Cardiac muscle cell (in vitro differentiated cells and primary cell): Measurements from ENCODE around the gene TAPBPL. TPM values are rescaled to one million over a fixed set of nuclear protein-coding genes. Genes with fewer than 3 reads are reported as not detected.
"Not testable (repeated sequence)": the region's sequence is repeated elsewhere in the genome, so short reads cannot be mapped to it uniquely, and the experiment has no call there.

Experiments
- DNase-seq, 2 donors: peaks; one replicate each; pipeline versions ENCODE4 v3.0.0 to v3.0.0-alpha.2; 2010 to 2017; ENCODE audit warnings: low read depth in 1 of 2, low spot score in 1 of 2
- H3K27ac ChIP-seq: fragments of 200-600 bp; sonication (generic); 2 replicates; pipeline ENCODE4 v1.5.1; 2016
- H3K27me3 ChIP-seq: fragments of 200-600 bp; sonication (generic); 2 replicates; pipeline ENCODE4 v1.6.0; 2016; ENCODE audit warnings: control low read depth
- H3K36me3 ChIP-seq: fragments of 200-600 bp; sonication (generic); 2 replicates; pipeline ENCODE4 v1.5.1; 2016; ENCODE audit warnings: control low read depth
- H3K4me1 ChIP-seq: fragments of 200-600 bp; sonication (generic); 2 replicates; pipeline ENCODE4 v1.8.1; 2017; ENCODE audit warnings: low read depth, mild to moderate bottlenecking, mixed run types
- H3K4me3 ChIP-seq: fragments of 200-600 bp; sonication (generic); 2 replicates; pipeline ENCODE4 v1.5.1; 2016; ENCODE audit warnings: mild to moderate bottlenecking
- H3K9me3 ChIP-seq: fragments of 200-600 bp; sonication (generic); 2 replicates; pipeline ENCODE4 v1.5.1; 2017; ENCODE audit warnings: low read depth, mild to moderate bottlenecking, control low read depth
- CTCF ChIP-seq: IDR thresholded peaks from 2 replicates; pipeline ENCODE4 v1.5.1; 2012; ENCODE audit warnings: low read depth, mild to moderate bottlenecking, low read length
- polyA plus RNA-seq: library from polyadenylated mRNA; unstranded; fragments of >200 nt; fragmentation: Nextera tagmentation; extraction: Ambion mirVana; gene quantifications from 2 replicates; pipeline ENCODE4 v1.2.1, GENCODE V29; 2016
- total RNA-seq: library from RNA; depleted of rRNA; stranded (reverse); fragments of >200 nt; gene quantifications from 2 replicates; pipeline ENCODE4 v1.2.3, GENCODE V29; 2016

TAPBPL gene
- total and polyA plus RNA-seq, 2 experiments from 2014 or later: 3.3 to 3.4 TPM

- DNase-seq: peak in 1 of 2 donors; percentile 25
- Histone ChIP-seq H3K9me3 (no peaks in the 10 kb centered on the region), H3K27me3 (no peaks in the 10 kb centered on the region), H3K4me3 (no peak overlapping the region), H3K36me3 (no peaks in the 10 kb centered on the region), H3K27ac (no peak overlapping the region), H3K4me1 (no peaks in the 10 kb centered on the region)
- TF ChIP-seq CTCF: no peak
Measured at GRCh38 chr12:6478416-6478815, 26.6 kb downstream of the TAPBPL start.

- no peaks in the 10 kb centered on the region for H3K27me3 ChIP-seq
- no peak for DNase-seq
Measured at GRCh38 chr12:6488240-6488639, 36.4 kb downstream of the TAPBPL start.

GRCh38 chr12:6489449-6489848 is 37.6 kb downstream of the TAPBPL start:
- Histone ChIP-seq H3K4me3 (no peak overlapping the region), H3K9me3 (no peaks in the 10 kb centered on the region), H3K4me1 (peaks cover 4% of the 10 kb centered on the region), H3K27ac (no peak overlapping the region), H3K36me3 (peaks cover 8% of the 10 kb centered on the region), H3K27me3 (no peaks in the 10 kb centered on the region)
- DNase-seq: peak in 1 of 2 donors; percentile 5
- TF ChIP-seq CTCF: no peak

More at GRCh38 chr12:6488240-6488639, 36.4 kb downstream of the TAPBPL start:
- no peak overlapping the region for H3K27ac ChIP-seq
- no peaks in the 10 kb centered on the region for H3K9me3 ChIP-seq
- TF ChIP-seq CTCF: no peak
- H3K4me3 ChIP-seq: no peak overlapping the region
- H3K36me3 ChIP-seq: peaks cover 8% of the 10 kb centered on the region
- peaks cover 3% of the 10 kb centered on the region for H3K4me1 ChIP-seq

- H3K4me1 ChIP-seq: peaks cover 14% of the 10 kb centered on the region
- H3K27ac ChIP-seq, H3K27me3 ChIP-seq, H3K9me3 ChIP-seq, DNase-seq, H3K4me3 ChIP-seq: not testable (repeated sequence)
- H3K36me3 ChIP-seq: peaks cover 14% of the 10 kb centered on the region
Measured at GRCh38 chr12:6490673-6491072, 38.8 kb downstream of the TAPBPL start.

- Histone ChIP-seq H3K9me3 (no peaks in the 10 kb centered on the region), H3K4me1 (peaks cover 14% of the 10 kb centered on the region), H3K4me3 (peak within 1 kb of the TSS; percentile 69), H3K27me3 (no peaks in the 10 kb centered on the region), H3K27ac (peak within 1 kb of the TSS; percentile 93), H3K36me3 (peaks cover 20% of the 10 kb centered on the region)
- DNase-seq: peak; percentile 96 to 97
- no peak for TF ChIP-seq CTCF
Measured at GRCh38 chr12:6492838-6493496, 41.1 kb downstream of the TAPBPL start, which contains the start of gene MRPL51. Gene MRPL51 (minus strand): TSS chr12:6493262. CDS start chr12:6493136, 126 bp downstream.

- H3K27ac ChIP-seq: peak within 1 kb of the TSS; percentile 93
- TF ChIP-seq CTCF: no peak
- H3K36me3 ChIP-seq: peaks cover 24% of the 10 kb centered on the region
- no peaks in the 10 kb centered on the region for H3K9me3 ChIP-seq
- no peaks in the 10 kb centered on the region for H3K27me3 ChIP-seq
- peak within 1 kb of the TSS; percentile 69 for H3K4me3 ChIP-seq
- H3K4me1 ChIP-seq: peaks cover 14% of the 10 kb centered on the region
- peak; percentile 96 to 98 for DNase-seq
Measured at GRCh38 chr12:6493497-6494257, 41.8 kb downstream of the TAPBPL start, which contains the start of gene NCAPD2. Gene NCAPD2 (plus strand): TSS chr12:6494102. CDS start chr12:6495099, 997 bp downstream.
